ENCODE results near the gene MYO9A.

Gene MYO9A

DNA sequence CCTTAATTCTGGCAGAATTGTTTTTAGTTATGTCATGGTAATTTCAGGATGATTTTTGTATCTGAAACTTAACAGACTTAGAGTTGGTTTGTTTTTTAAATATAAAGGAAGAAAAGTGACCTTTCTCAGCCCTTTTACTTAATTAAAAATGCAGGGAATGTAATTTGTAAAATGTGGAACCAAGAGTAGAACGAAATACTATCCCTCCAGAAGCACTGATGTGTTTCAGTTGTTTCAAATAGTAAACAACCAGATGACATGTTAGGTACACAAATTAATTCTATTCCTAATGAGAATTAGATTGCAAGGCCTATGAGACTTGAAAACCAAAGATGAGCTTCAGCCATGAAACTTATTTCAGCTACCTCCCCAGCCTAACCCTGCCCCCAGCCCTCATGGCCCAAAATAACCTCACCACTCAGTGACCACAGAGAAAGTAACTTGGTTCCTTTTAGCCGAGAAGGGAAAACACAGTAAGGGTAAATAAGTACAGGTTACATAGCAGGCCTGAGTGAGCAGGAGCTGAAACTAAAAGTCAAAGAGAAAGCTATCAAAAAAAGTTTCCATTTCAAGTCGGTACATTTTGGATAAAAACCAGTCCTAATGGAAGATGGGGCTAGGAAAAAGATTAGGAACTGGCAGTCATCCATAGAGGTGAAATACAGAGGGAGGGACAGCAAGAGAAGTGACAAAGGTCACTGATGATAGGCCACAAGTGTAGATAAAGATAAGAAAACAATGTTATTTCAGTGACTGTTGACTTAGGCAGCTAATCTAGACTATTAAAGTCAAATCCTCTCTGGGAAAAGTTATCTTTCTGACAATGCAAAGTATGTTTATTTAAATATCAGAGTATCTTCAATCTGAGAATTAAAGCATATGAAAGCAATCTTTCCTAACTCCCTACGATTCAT is 23.5 kb upstream of the MYO9A start:
- Histone ChIP-seq H3K4me1 (ENCODE audit: control insufficient read depth in 1 of 2, insufficient read depth in 1 of 2, low read depth in 1 of 2, low read length in 1 of 2) (no peaks in the 10 kb centered on the region), H3K27me3 (no peaks in the 10 kb centered on the region), H3K9me3 (no peaks in the 10 kb centered on the region), H3K36me3 (no peaks in the 10 kb centered on the region), H3K4me3 (ENCODE audit: low read depth in 1 of 2, low read length in 1 of 2) (no peak overlapping the region), H3K27ac (no peak overlapping the region)
- no peak for TF ChIP-seq CTCF (IDR thresholded peaks at IDR 0.05)

GRCh38 chr15:72140088-72140487 is 22.1 kb upstream of the MYO9A start:
- TF ChIP-seq CTCF (IDR thresholded peaks at IDR 0.05), result no peak
- H3K9me3 ChIP-seq, result no peaks in the 10 kb centered on the region
- no peak overlapping the region for H3K4me3 ChIP-seq (ENCODE audit: low read depth in 1 of 2, low read length in 1 of 2)
- H3K27ac ChIP-seq, result no peak overlapping the region
- no peaks in the 10 kb centered on the region for H3K27me3 ChIP-seq
- no peaks in the 10 kb centered on the region for H3K4me1 ChIP-seq (ENCODE audit: control insufficient read depth in 1 of 2, insufficient read depth in 1 of 2, low read depth in 1 of 2, low read length in 1 of 2)
- no peaks in the 10 kb centered on the region for H3K36me3 ChIP-seq

GRCh38 chr15:72139667-72140066 is 21.7 kb upstream of the MYO9A start:
- Histone ChIP-seq H3K27ac (no peak overlapping the region), H3K36me3 (no peaks in the 10 kb centered on the region), H3K4me3 (ENCODE audit: low read depth in 1 of 2, low read length in 1 of 2) (no peak overlapping the region), H3K27me3 (no peaks in the 10 kb centered on the region), H3K9me3 (no peaks in the 10 kb centered on the region), H3K4me1 (ENCODE audit: control insufficient read depth in 1 of 2, insufficient read depth in 1 of 2, low read depth in 1 of 2, low read length in 1 of 2) (no peaks in the 10 kb centered on the region)
- no peak for TF ChIP-seq CTCF (IDR thresholded peaks at IDR 0.05)

DNA sequence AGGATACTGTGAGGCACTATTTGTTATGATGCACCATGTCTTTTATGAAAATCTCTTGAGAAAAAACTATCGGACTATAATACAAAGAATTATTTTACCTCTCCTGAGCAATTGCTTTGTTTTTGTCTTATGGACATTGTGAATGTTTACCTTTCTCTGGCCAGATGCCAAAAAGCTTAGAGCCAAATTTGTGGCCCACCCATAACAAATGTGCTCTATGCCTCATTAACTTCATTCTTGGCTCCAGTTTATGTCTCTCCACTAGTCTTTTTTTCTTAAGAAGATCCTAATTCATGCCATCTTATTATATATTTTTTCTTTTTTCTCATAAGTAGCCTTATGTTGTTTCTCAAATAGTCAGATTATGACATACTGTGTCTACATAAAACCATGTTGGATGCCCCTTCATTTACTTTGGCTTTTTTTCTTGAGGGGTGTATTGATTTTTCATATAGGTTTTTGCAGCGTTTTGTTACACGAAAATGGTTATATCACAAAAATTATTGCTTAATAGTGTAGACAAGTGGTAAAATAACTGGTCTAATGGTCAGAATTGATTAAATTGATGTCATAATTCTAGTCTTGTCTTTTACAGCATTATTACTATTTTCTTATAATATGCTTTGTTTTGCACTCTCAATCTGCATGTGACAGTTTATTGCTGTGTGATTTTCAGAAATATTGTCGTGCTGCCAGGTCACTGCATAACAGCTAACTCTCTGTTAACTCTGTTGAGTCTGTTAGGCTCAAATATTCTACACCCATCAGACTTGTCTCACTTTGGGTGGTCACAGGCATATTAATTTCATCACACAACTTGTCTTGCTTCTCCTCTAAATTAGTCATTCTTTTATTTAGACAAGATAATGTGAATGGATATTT is 18.5 kb upstream of the MYO9A start:
- no peaks in the 10 kb centered on the region for H3K9me3 ChIP-seq
- no peaks in the 10 kb centered on the region for H3K36me3 ChIP-seq
- no peaks in the 10 kb centered on the region for H3K27me3 ChIP-seq
- no peaks in the 10 kb centered on the region for H3K4me1 ChIP-seq (ENCODE audit: control insufficient read depth in 1 of 2, insufficient read depth in 1 of 2, low read depth in 1 of 2, low read length in 1 of 2)
- no peak for TF ChIP-seq CTCF (IDR thresholded peaks at IDR 0.05)
- H3K27ac ChIP-seq, result no peak overlapping the region
- H3K4me3 ChIP-seq (ENCODE audit: low read depth in 1 of 2, low read length in 1 of 2), result no peak overlapping the region

- Histone ChIP-seq H3K9me3 (no peaks in the 10 kb centered on the region), H3K4me1 (ENCODE audit: control insufficient read depth in 1 of 2, insufficient read depth in 1 of 2, low read depth in 1 of 2, low read length in 1 of 2) (no peaks in the 10 kb centered on the region), H3K4me3 (ENCODE audit: low read depth in 1 of 2, low read length in 1 of 2) (no peak overlapping the region), H3K27ac (no peak overlapping the region), H3K36me3 (no peaks in the 10 kb centered on the region), H3K27me3 (no peaks in the 10 kb centered on the region)
- no peak for TF ChIP-seq CTCF (IDR thresholded peaks at IDR 0.05)
Measured at GRCh38 chr15:72135719-72136118, 17.8 kb upstream of the MYO9A start.
